Measurements from ENCODE around the gene C16orf82. TPM values are rescaled to one million over a fixed set of nuclear protein-coding genes. Genes with fewer than 3 reads are reported as not detected.

The C16orf82 gene
- total and polyA plus RNA-seq, 9 of the 15 experiments (the other 6 are each of a cell fraction or from before 2014, with no cell fraction given) = not detected

DNA sequence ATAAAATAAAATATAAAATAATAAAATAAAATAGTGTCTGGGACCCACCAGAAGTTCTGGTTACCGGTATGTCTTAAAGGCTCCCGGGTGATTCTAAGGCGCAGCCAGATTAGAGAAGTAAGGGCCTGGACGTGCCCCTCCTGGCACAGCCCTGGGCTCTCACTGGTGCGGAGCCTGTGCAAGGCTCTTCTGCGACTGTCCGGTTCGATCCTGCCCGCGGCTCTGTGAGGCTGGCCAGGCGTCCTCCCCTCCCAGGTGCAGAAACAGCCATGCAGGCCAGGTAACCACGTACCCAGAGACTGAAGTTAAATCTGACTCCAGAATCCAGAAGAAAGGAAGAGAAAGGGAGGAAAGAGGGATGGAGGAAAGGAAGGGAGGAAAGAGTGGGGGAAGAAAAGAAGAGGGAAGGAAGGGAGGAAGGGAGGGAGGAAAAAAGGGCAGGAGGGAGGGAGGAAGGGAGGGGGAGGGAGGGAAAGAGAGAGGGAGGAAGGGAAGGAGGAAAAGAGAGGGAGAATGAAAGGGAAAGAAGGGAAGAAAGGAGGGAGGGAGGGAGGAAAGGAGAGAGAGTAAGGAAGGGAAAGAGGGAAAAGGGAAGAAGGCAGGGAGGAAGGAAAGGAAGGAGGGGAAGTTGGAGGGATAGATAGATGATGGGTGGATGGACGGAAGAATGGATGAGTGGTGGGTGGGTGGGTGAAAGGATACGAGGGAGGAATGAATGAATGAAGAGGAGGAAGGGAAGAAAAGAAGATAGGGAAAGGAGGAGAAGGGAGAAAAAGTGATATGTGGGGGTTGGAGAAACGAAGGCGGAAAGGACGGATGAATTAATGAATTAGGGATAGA is 42.3 kb downstream of the C16orf82 start (continued):
- TF ChIP-seq, protein P1, sequence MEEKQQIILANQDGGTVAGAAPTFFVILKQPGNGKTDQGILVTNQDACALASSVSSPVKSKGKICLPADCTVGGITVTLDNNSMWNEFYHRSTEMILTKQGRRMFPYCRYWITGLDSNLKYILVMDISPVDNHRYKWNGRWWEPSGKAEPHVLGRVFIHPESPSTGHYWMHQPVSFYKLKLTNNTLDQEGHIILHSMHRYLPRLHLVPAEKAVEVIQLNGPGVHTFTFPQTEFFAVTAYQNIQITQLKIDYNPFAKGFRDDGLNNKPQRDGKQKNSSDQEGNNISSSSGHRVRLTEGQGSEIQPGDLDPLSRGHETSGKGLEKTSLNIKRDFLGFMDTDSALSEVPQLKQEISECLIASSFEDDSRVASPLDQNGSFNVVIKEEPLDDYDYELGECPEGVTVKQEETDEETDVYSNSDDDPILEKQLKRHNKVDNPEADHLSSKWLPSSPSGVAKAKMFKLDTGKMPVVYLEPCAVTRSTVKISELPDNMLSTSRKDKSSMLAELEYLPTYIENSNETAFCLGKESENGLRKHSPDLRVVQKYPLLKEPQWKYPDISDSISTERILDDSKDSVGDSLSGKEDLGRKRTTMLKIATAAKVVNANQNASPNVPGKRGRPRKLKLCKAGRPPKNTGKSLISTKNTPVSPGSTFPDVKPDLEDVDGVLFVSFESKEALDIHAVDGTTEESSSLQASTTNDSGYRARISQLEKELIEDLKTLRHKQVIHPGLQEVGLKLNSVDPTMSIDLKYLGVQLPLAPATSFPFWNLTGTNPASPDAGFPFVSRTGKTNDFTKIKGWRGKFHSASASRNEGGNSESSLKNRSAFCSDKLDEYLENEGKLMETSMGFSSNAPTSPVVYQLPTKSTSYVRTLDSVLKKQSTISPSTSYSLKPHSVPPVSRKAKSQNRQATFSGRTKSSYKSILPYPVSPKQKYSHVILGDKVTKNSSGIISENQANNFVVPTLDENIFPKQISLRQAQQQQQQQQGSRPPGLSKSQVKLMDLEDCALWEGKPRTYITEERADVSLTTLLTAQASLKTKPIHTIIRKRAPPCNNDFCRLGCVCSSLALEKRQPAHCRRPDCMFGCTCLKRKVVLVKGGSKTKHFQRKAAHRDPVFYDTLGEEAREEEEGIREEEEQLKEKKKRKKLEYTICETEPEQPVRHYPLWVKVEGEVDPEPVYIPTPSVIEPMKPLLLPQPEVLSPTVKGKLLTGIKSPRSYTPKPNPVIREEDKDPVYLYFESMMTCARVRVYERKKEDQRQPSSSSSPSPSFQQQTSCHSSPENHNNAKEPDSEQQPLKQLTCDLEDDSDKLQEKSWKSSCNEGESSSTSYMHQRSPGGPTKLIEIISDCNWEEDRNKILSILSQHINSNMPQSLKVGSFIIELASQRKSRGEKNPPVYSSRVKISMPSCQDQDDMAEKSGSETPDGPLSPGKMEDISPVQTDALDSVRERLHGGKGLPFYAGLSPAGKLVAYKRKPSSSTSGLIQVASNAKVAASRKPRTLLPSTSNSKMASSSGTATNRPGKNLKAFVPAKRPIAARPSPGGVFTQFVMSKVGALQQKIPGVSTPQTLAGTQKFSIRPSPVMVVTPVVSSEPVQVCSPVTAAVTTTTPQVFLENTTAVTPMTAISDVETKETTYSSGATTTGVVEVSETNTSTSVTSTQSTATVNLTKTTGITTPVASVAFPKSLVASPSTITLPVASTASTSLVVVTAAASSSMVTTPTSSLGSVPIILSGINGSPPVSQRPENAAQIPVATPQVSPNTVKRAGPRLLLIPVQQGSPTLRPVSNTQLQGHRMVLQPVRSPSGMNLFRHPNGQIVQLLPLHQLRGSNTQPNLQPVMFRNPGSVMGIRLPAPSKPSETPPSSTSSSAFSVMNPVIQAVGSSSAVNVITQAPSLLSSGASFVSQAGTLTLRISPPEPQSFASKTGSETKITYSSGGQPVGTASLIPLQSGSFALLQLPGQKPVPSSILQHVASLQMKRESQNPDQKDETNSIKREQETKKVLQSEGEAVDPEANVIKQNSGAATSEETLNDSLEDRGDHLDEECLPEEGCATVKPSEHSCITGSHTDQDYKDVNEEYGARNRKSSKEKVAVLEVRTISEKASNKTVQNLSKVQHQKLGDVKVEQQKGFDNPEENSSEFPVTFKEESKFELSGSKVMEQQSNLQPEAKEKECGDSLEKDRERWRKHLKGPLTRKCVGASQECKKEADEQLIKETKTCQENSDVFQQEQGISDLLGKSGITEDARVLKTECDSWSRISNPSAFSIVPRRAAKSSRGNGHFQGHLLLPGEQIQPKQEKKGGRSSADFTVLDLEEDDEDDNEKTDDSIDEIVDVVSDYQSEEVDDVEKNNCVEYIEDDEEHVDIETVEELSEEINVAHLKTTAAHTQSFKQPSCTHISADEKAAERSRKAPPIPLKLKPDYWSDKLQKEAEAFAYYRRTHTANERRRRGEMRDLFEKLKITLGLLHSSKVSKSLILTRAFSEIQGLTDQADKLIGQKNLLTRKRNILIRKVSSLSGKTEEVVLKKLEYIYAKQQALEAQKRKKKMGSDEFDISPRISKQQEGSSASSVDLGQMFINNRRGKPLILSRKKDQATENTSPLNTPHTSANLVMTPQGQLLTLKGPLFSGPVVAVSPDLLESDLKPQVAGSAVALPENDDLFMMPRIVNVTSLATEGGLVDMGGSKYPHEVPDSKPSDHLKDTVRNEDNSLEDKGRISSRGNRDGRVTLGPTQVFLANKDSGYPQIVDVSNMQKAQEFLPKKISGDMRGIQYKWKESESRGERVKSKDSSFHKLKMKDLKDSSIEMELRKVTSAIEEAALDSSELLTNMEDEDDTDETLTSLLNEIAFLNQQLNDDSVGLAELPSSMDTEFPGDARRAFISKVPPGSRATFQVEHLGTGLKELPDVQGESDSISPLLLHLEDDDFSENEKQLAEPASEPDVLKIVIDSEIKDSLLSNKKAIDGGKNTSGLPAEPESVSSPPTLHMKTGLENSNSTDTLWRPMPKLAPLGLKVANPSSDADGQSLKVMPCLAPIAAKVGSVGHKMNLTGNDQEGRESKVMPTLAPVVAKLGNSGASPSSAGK (IDR thresholded peaks at IDR 0.05) = no peak
- TF ChIP-seq PPARD (CRISPR knock-in tag; IDR thresholded peaks at IDR 0.05) (no peak), RFX7 (CRISPR knock-in tag; IDR thresholded peaks at IDR 0.05) (no peak)
- TF ChIP-seq, protein P2, sequence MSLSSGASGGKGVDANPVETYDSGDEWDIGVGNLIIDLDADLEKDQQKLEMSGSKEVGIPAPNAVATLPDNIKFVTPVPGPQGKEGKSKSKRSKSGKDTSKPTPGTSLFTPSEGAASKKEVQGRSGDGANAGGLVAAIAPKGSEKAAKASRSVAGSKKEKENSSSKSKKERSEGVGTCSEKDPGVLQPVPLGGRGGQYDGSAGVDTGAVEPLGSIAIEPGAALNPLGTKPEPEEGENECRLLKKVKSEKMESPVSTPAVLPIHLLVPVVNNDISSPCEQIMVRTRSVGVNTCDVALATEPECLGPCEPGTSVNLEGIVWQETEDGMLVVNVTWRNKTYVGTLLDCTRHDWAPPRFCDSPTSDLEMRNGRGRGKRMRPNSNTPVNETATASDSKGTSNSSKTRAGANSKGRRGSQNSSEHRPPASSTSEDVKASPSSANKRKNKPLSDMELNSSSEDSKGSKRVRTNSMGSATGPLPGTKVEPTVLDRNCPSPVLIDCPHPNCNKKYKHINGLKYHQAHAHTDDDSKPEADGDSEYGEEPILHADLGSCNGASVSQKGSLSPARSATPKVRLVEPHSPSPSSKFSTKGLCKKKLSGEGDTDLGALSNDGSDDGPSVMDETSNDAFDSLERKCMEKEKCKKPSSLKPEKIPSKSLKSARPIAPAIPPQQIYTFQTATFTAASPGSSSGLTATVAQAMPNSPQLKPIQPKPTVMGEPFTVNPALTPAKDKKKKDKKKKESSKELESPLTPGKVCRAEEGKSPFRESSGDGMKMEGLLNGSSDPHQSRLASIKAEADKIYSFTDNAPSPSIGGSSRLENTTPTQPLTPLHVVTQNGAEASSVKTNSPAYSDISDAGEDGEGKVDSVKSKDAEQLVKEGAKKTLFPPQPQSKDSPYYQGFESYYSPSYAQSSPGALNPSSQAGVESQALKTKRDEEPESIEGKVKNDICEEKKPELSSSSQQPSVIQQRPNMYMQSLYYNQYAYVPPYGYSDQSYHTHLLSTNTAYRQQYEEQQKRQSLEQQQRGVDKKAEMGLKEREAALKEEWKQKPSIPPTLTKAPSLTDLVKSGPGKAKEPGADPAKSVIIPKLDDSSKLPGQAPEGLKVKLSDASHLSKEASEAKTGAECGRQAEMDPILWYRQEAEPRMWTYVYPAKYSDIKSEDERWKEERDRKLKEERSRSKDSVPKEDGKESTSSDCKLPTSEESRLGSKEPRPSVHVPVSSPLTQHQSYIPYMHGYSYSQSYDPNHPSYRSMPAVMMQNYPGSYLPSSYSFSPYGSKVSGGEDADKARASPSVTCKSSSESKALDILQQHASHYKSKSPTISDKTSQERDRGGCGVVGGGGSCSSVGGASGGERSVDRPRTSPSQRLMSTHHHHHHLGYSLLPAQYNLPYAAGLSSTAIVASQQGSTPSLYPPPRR (CRISPR knock-in tag; IDR thresholded peaks at IDR 0.05; ENCODE audit: borderline replicate concordance) = no peak
- TF ChIP-seq, protein P3, sequence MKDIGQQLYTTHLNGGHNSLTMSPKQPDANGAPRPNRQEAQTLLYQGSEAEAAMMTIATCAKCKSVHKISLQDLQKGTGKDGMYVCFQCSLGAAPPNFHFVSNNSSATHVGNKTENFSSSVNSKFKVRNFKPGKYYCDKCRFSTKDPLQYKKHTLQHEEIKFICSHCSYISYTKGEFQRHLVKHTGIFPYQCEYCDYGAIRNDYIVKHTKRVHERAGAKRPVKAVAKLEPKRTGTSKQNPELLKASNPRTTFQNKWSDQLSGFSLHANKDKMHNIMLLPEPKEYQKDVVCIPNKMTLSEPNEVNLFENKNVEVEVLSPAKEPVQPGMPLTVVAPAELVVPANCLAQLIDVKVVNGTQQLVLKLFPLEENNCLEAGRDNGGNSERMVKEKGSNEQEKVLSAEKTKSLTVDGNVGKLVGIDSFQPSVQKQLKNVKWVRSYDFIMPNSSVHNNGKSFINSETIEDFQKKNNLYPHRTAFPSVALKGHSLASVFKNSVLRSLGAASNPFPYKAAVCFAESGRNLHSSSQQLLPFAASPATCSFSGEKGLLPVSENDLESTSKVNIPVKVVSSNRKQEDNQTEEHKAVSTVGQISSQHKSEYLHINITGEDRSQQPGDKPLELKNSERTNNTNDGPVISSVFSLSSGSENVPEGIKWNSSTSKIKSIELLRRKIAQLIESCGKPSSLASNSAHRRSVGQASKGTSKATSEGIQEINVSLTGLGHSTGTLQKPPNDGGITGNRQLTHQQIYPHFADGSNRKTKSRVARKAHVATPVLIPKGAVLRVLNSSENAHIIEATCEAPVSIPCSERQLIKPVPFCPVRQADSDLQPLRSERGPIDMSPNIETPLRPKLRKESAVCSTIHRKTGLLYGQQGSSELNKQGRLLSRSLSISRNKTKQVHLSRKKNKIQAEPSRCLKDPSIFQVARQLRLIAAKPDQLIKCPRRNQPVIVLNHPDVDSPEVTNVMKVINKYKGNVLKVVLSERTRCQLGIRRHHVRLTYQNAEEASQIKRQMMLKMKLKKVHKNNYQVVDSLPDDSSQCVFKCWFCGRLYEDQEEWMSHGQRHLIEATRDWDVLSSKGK (CRISPR knock-in tag; IDR thresholded peaks at IDR 0.05) = no peak
